Activated CD4-positive, alpha-beta T cell treated with anti-CD3 and anti-CD28 coated beads, Interleukin-2, Interleukin-4, amounts not matched to agents 100 ng/mL and 50 ng/mL, durations not matched to agents 16 hours and 8 hours (primary cell): ENCODE measurements around the gene RC3H1.

Experiments
- DNase-seq: peaks from one replicate; pipeline ENCODE4 v3.0.0-alpha.2; 2020; ENCODE audit warnings: low spot score

RC3H1 gene

DNA sequence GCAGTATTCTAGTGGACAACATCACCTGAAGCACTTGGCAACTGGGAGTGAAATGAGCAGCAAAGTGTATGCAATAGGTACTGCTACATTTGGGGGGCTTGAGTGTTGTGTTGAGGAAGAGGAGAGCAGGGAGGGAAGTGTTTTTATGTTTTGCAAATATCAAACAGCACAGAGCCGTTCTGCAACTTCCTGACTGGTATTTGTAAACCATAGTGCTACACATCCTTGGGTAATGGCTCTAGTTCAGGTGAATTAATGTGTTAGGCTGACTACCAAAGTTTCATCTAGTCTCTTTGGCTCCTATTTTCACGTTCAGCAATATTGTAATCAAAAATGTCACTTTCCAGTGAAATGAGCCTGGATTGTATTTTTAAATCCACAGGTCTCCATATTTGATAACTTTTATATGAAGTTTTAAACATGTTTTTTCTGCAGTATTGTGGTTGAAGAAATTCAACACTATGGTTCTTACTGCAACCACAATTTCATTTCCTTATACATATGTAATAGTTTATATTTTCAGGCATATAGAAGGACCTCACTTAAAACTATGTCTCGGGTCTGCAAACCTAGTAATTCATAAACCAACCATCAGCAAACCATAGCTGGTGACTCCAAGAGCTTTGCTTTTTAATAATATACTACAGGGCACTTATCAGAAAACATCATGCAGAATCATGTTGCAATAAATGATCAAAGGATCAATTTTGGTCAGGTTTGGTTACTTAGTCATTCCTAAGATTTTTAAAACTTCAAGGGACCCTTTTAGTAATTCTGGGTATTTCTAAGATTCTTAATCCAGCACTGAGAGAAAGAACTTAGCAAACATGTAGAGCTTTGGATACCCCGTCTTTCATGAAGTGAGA, 135.2 kb downstream of the RC3H1 start:
- DNase-seq, result no peak

DNA sequence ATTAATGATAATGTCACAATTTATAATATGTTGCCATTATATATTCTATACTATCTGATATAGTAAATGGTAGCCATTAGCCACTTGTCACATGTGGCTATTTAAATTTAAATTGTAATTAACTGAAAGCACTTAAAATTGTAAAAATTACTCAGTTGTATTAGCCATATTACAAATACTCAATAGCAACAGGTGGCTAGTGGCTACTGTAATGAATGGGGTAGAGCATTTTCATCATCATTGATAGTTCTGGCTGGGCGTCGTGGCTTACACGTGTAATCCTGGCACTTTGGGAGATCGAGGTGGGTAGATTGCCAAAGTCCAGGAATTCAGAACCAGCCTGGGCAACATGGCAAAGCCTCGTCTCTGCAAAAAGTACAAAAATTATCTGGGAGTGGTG, 137.5 kb downstream of the RC3H1 start:
- DNase-seq, result no peak
